GM21528 (cell line): ENCODE measurements around the gene TRAPPC2.
A peak's percentile ranks its signal among the peaks of the same experiment; 100 is the strongest.
"Not testable (repeated sequence)": the region's sequence is repeated elsewhere in the genome, so short reads cannot be mapped to it uniquely, and the experiment has no call there.

ENCODE experiments used
- ATAC-seq: cut with Tn5 transposase; IDR thresholded peaks from one replicate; pipeline ENCODE4 v1.9.1; 2021; ENCODE audit warnings: mild to moderate bottlenecking, moderate library complexity; ENCODE audit not compliant: unreplicated experiment, low FRiP score

Gene TRAPPC2

GRCh38 chrX:13681595-13681994, 52.8 kb downstream of the TRAPPC2 start:
- no peak for ATAC-seq

- not testable (repeated sequence) for ATAC-seq
Observed at GRCh38 chrX:13679700-13680099, 54.7 kb downstream of the TRAPPC2 start.

DNA sequence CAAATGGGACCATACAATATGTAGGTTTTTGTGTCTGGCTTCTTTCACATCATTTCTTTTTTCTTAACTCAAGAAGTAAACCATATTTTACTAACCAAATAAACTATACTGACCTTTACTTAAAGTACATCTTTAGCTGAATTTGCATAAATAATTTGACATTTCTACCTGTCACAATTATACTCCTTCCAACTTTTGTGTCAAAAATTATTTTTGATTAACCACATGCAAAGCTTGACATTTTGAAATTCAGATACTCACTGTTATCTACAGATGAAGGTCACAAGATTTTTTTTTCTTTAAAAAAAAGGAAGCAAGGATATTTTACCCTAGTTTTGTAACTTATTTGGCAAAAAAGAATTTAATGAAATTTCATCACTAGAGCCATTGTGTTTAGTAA, 57.5 kb downstream of the TRAPPC2 start:
- ATAC-seq = no peak

GRCh38 chrX:13673016-13673415, 61.4 kb downstream of the TRAPPC2 start:
- no peak for ATAC-seq

GRCh38 chrX:13670197-13670596, 64.2 kb downstream of the TRAPPC2 start:
- no peak for ATAC-seq

DNA sequence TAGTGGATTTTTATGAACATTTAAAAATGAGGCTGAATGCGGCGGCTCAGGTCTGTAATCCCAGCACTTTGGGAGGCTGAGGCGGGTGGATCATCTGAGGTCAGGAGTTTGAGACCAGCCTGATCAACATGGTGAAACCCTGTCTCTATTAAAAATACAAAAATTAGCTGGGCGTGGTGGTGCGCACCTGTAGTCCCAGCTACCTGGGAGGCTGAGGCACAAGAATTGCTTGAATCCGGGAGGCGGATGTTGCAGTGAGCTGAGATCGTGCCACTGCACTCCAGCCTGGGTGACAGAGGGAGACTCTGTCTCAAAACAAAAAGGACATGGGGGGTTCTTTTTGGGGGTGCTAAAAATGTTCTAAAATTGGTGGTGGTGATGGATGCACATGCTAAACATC, 64.7 kb downstream of the TRAPPC2 start:
- not testable (repeated sequence) for ATAC-seq

GRCh38 chrX:13669246-13669737, 65.1 kb downstream of the TRAPPC2 start:
- peak; percentile 72 for ATAC-seq

DNA sequence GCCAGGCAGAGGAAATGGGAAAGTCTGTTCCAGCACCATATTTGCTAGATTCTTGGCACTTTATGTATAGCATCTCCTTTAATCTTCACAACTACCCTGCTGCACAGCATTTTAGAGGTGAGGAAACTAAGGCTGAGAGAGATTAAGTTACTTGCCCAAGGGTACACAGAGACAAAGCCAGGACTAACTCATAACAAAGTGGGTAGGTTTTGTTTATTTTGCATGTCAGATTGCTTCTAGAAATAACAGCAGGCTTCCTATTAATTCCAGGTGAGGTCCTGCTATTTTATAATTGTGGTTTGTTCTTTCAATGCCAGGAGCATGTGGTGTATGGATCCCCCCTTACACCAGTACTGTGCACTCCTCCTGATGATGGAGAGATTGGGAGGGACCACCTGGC, 66.5 kb downstream of the TRAPPC2 start:
- no peak for ATAC-seq

DNA sequence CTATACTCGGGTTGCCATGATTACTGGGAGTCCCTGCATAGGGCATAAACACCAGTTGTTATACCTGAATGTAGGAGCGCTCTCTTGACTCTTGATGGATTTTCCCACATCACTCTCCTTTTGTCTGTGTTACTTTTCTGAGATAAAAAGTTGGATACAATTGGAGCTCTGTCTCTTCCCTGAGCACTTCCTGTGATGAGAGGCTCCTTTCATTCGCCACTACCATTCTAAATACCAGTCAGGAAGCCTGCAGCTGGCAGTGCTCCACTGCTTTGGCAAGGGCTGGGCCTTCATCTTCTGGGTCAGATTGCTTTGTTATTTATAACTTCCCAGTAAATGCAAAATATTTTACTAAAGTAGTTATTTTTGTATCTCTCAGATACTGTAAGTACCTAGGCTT, 67.6 kb downstream of the TRAPPC2 start:
- ATAC-seq = no peak

DNA sequence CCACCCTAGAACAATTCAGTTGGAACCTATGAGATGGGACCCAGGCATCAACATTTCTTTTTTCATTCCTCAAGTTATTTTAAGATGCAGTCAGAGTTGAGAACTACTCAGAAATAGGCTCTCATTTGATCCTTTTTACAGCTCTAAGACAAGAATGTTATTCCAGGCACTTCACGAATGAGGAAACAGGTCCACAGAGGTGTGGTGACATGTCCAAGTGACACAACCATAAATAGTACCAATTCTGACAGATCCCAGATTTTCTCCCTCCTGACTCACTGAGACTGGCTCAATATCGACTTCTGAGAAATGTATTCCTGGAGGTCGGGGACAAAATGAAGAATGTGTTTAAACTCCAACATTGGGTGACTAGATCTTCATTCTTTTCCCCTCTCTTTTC, 70.4 kb downstream of the TRAPPC2 start:
- no peak for ATAC-seq

GRCh38 chrX:13662355-13662791, 72.0 kb downstream of the TRAPPC2 start:
- no peak for ATAC-seq
